Hematopoietic multipotent progenitor cell treated with erythropoietin and hydrocortisone succinate and interleukin-3 and kit ligand, for 6 days (in vitro differentiated cells): ENCODE measurements around the gene TMEM242.
"Not testable (repeated sequence)": the region's sequence is repeated elsewhere in the genome, so short reads cannot be mapped to it uniquely, and the experiment has no call there.

Source experiments
- DNase-seq: peaks from one replicate; pipeline ENCODE4 v3.0.0-alpha.2; 2015

The TMEM242 gene

DNA sequence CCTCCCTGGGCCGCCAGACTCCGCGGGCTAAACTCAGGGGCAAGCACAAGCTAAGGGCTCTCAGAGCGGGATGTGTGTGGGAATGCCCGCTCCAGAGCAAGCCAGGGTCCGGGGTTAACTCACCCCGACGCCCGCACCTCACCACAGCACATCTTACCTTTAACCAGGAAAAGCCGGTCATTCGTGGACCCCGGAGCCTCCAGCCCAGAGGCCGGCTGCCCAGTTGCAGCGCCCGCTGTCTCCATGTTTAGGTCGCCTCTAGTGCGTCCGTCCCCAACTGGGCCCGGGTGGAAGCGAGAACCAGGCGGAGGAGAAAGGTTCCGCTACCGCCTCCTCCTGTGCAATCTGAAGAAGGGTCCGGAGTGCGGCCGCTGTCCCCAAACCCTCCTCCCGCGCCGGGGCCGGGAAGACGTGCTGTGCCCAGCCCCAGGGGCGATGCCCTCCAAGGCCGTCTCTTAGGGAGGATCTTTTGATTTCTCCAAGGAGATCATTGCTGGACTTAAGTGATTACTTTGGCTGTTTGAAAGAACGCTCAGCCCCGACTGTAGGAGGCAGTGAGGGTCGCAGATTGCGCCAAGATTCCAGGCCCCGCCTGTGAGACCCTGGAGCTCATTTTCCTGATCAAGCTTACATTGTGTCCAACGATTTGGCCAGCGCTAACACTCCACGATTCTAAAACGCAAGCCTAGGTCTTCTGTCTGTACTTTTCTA lies at the start of gene TMEM242:
Gene TMEM242, minus strand, starts transcription at position 265 of the 711 bp plus-strand sequence. Its CDS starts 20 bp downstream, at position 245.
- peak; percentile 95 for DNase-seq

DNA sequence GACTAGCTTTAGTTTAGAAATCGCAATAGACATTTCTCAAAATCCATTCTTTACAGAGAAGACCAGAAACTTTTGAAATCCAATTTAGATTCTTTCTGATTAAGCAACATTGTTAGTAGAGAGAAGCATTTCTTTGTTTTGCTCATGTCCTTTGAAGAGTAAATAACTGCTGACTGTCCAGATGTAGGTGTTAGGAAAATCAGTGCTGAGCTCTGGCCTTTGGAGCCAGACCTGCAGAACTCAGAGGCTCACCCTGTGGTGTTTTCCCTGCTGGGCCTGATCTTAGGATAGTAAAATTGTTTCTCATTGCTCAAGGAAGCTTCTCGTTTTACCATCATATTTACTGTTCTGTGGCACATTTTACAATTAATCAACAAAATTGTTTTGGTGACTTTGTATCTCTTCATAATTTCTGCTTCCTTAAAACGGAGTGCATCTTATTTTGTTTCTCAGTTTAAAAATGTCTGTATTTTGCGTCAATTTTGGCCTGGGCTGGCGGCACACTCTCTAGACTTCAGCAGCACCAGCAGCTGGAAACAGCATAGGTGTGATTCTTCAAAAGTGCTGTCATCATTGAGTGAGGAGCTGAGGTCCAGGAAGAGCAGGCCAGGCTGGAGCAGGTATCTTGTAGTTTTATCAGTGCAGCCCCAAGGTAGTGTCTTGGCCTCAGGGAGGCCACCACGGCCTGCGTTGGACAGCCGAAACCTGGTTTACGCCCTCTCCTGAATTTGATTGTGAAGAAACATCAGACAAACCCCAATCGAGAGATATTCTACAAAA lies 49.4 kb upstream of the TMEM242 start:
- DNase-seq, result no peak

DNA sequence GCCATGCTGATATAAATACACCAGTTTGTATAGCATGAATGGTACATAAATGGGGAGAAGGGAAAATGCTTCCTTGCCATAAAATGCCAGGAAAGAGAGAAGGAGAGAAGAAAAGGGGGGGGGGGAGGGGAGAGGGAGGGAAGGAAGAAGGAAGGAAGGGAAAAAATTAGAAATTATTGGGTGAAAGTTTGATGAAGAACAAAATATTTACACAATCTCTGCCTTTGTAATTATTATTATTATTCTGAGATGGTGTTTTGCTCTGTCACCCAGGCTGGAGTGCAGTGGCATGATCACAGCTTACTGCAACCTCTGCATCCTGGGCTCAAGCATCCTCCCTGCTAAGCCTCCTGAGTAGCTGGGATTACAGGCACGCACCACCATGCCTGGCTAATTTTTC lies 47.4 kb upstream of the TMEM242 start:
- DNase-seq, result no peak

DNA sequence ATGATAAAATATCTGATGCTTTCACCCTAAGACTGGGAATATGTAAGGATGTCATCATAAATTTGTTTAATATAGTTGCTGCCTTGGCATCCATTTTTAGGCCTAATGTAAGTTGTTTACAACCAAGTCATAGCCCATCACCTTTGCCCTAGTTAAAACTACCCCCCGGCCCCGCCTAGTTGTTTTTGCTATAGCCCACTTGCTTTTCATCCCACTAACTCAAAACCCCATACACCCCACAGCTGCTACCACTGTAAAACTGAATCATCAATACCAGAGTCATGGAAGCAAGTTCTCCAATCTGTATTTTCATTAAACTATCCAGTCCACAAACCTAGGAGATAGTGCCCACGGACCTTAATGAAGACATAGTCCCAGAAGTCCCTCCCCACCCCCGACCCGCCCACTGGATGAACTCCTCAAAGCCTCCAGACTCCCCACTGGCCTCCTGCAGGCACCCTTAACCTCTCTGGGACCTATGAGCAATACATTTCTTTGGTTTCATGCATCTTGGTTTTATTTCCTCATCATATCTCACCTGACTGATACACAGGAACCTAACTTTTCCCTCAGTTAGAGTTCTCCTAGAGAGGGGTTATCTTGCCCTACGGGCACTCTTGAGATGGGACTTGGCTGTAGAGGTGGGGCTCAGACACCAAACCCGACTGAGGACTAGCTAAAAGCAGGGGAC lies 45.2 kb upstream of the TMEM242 start:
- DNase-seq, result no peak

DNA sequence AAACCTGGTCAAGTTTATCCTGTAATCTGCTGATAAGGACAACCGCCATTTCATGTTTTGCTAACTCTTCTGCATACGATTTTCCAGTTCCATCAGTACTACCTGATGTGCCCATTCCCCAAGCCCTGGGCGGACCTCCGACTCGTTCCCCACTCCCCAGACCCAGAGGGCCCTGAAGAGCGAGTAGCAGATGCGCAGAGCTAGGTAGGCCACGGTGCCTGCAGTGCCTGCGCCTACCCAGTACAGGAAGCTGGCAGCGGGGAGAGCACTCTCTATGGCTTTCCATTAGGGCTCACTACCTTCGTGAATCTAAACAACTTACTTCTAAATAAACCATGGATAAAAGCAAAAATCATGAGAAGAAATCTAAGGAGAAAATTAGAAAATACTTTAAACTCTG lies 43.3 kb upstream of the TMEM242 start:
- DNase-seq, result no peak

DNA sequence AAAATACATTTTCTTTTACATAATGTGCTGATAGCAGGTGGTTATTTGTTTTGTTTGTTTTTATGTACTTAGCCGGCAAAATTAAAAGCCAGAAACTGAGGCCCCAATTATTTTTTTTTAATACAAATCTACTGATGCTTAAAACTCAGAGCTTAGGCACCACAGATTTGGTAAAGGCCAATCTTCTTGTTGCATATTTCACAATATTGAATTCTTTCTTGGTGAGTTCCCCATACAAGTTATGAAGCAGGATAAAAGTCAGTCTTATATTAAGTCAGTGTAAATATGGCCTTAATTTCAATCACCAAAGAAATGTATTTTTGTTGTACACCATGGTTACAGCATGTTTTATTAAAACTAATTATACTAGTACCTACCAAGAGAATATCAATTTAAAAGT lies 41.4 kb upstream of the TMEM242 start:
- DNase-seq, result no peak

DNA sequence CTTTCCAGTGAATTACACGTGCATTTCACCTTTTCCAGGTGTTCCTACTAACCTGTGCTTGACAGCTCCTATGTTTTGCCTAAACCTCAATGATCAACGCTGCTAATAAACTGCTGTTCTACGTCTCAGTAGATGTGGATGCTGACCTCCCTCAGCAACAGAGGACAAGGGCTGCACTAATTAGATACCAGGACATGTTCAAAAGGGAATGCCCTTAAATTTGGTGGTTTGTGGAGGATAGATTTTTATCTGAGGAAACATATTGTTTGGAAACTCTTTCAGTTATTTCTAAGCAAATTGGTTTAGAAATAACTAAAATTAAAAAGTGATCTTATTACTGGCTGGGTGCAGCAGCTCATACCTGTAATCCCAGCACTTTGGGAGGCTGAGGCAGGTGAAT lies 38.6 kb upstream of the TMEM242 start:
- DNase-seq, result no peak

DNA sequence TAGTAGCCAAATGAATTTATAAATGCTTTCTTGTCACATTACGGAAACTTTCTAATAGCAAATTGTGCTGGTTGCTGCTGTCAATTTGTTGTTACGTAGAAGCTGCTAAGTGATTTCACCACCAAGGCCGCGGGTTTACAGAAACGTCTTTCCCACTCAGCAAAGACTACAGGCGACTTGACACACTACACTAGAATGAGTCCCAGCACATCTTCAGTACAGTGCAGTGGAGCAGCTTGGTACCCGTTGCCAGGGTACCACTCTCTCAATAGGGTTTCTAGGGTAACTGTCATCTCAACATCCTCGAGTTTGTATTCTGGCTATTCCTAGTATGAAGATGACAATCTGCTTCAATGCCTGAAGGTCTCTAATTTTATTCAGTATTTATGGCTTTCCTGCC lies 35.0 kb upstream of the TMEM242 start:
- no peak for DNase-seq

DNA sequence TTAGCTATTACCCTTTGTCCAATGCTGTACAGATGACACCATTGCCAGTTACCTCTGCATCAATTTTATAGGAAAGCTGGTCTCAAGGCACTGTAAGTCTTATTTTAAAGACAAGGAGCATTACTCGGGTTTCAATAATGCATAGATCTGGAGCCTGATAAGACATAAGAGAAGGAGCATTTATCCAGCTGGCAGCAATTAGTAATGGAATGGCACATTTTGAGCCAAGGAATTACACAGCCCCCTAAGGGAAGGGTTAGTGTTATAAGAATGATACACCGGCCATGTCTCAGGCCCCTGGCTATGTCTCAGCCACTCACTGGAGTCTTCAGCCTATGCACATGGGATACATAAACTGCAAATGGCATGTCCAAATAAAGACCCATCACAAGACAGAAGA lies 23.1 kb upstream of the TMEM242 start:
- DNase-seq, result no peak

DNA sequence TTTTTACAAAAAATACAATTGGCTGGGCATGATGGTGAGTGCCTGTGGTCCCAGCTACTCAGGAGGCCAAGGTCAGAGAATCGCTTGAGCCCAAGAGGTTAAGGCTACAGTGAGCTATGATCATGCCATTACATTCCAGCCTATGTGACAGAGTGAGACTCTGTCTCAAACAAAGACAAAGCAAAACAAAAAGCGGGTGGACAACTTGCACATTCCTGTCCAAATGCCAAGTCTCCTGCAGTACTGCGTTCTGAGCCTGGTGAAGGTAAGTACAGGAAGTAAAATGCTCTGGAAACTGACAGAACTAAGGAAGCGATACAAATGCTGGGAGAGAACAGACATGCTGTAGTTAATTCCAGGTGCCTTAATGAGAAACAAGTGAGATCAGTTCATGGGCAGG lies 20.4 kb upstream of the TMEM242 start:
- no peak for DNase-seq

DNA sequence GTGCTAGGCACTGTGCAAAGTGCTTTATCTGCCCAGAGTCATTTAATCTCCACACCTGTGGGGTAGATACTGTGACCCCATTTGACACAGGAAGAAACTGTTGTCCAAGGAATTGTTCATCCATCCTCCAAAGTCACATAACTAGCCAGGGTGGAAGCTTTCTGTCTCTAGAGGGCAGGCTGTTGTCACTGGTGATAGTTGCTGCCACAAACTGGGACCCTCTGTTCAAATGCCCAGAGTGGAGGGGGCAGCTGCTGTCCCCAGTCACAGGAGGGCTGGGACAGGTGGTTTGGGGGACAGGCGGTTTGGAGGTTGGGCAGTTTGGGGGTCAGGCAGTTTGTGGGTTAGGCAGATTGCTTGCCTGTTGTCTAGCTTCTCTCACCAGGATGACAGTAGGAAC lies 16.1 kb upstream of the TMEM242 start:
- no peak for DNase-seq

DNA sequence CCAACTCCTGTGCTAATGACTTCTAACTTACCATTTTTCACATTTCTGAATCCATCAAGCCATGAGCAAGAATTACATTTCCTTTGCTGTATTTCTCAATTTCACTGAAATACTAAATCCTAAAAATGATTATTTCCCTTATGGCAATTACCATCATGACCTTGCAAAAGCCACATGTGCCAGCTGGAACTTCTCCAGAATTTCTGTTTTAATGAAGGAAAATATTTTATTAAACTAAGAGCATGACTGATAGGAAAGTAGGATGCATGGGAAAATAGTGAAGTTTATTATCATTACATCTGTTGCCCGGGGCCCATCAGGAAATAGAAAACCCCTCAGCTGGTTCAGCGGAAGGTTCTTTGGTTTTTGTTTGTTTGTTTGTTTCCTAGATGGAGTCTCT lies 14.4 kb upstream of the TMEM242 start:
- DNase-seq, result no peak

DNA sequence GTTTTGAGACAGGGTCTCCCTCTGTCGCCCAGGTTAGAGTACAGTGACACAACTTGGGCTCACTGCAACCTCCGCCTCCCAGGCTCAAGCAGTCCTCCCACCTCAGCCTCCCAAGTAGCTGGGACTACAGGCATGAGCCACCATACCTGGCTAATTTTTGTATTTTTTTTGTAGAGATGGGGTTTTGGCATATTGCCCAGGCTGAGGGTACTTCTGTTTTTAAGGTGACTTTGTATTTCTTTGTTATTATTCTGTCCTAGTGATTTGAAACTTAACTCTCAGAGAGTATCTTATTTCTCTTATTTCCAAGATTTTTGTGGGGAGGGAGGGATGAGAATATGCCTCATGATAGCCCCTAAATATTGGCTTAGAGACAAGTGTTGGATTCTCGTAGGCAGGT lies 14.0 kb upstream of the TMEM242 start:
- not testable (repeated sequence) for DNase-seq

DNA sequence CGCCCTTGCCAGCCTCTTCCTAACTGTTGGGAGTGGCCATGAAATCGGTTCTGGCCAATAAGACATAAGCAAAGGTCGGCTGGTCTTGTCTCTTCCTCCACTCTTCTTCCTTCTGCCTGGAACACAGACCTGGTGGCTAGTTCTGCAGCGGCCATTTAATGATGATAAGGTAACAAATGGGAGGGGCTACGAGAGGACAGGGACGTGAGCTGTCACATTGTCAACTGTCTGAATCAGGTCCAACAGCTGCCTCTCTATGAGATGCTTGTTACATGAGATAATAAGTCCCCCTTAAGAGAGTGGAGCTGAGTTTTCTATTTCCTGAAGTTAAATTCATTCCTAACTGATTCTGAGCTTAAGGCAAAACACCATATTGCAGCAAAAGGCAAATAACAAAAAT lies 12.5 kb upstream of the TMEM242 start:
- DNase-seq, result peak; percentile 78

DNA sequence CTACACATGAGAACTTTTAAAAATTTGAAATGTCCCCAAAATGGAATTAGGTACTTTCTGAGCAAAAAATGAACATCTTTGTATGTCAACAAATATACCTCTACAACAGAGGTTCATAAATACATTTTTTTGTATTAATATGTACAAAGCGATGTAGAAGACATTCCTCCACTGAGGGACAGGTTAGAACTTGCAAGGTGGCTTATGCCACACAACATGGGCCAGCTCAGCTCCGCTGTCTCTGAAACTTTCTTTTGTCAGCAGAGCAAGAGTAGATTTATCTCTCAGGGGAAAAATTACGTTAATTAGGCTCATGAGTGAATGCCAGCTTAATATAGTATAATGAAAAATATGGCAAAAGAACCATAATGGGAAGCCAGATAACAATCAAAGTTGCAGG lies 10.6 kb upstream of the TMEM242 start:
- no peak for DNase-seq

DNA sequence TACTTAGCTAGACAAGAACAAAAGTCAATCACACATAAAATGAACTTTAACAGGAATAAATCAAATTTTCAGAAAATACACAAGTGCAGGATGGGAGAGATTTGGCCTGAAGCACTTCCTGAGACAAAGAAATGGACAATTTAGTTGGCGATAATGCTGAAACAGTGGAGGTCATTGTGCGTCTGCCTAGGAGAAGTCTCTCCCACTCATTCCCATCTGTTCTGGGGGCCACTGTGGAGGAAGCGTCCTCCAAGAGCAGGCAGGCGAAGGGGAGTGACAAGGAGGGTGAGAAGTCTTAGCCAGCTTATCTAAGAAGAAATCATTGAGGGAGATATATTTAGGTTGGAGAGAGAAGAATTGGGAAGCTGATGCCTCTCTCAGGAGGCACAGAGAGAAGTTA lies 10.2 kb upstream of the TMEM242 start:
- DNase-seq, result no peak

DNA sequence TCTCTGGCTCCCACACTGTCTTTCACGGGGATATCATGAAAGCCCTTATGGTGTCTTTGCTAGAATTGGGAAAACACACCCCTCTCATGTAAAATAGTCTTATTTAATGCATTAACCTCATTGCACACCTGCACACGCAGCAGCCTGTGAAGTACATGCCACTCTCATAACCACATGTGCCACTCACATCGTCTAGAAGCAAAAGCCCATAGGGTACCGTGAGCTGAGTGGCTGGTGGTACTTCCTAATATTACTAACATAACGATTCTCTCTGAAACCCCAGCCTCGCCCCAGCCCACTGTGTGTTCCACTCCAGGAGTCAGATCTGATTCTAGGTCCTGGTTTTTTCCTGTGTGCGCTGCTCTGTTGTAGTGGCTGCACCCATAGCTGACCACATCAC lies 9.5 kb upstream of the TMEM242 start:
- no peak for DNase-seq

DNA sequence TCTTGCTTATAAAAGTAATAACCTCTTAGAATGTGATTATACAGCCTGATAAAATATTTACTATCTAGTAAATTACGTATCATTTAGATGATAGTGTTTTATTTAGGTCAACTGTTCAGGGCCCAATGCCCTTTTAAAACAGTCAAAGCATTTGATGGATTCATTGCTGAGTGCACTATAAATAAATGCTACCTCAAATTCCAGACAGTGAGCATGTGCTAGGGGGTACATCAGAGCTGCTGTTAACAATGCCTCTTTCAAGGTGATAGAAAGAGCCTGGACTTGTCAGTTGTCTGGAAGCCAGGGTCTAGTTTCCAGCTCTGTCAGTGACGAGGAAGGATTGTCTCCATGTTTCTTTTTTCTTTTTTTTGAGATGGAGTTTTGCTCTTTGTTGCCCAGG lies 7.5 kb upstream of the TMEM242 start:
- DNase-seq, result no peak

DNA sequence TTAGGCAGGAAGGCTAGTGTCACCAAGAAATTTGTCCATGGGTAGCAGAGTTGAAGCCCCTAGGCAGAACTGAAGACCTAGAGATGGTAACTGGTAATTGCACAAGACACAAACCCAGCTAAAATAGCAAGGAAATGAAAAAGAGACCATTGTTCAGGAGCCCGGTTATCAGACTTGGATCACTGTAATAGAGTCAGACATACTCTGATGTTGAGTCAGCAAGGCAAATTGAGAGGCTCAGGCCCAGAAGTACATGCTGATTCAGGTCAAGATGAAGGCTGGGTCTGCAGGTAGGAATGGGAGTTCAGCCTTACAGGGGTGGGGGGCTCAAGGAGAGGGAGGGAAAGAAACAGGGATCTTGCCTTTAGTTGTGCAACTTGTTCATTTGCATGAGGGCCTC lies 6.5 kb upstream of the TMEM242 start:
- no peak for DNase-seq

DNA sequence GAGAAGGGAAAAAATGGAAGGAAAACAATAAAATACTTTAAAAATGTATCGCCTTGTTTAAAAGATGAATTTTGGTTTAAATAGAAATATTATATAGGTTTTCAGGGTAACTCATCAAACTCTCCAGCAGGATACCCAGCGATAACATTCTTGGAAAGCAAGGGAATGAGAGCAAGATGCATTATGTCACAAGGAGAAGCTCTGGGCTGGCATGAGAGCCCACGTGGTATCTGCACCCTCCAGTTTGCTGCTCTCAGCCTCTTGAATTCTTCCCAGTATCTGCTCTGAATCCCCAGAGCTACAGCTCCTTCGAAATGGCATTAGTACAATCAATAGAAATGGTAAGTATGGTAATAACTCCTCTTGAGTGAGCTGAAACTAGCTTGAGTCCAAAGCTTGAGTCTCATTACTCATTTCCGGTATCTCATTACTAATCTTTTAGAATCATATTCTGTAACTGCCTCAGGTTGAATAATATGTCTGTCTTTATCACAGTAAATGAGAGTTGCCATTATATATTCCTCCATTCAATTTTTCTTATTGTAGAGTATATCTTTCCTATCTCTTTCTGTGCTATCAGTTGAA lies 4.9 kb upstream of the TMEM242 start:
- DNase-seq, result no peak

DNA sequence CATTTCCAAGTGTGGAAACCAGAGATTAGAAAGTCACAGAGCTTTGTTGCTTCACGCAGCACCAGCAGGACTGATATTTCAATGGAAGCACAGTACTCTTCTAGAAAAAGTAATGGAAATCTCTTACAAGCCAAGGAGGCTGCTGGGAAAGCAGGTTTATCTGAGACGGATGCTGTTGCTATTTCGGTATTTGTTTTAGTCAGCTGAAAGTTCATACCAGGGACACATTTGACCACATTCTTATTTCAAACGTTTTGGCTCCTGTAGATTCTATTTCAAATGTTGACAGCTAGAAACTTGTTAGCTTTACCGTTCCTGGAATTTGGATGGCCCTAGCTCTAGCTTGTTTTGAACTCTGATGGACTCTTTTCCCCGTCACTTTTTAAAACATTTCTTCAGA lies 3.7 kb upstream of the TMEM242 start:
- DNase-seq, result no peak

DNA sequence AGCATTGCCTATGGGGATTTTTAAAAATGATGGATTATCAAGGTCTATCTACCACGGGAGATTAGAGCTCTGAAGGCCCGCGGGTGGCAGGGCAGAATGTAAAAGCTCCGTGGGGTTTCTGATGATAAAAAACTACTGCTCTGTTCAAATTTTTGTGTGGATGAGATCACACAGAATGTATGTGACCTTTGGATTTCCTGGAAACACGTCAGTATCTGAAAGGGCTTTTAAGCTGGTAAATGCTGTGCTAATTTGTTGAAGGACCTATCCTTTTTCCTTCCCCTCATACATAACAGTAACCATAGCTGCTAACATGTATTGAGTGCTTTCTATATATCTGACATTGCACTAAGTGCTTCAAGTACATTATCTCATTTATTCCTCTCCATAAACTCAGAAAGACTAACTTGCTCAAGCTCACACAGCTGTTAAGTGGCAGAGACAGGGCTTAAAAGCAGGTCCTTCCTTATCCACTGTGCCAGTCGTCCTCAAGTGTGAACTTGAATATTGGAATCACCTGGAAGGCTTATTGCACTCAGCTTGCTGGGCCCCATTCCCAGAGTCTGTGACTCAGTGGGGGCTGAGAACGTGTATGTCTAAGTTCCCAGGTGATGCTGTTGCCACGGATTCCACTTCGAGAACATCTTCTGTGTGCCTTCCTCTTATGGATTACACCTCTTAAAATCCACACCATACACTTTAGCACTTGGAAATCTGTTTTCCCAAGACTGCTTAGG lies 1.9 kb upstream of the TMEM242 start:
- DNase-seq, result no peak

DNA sequence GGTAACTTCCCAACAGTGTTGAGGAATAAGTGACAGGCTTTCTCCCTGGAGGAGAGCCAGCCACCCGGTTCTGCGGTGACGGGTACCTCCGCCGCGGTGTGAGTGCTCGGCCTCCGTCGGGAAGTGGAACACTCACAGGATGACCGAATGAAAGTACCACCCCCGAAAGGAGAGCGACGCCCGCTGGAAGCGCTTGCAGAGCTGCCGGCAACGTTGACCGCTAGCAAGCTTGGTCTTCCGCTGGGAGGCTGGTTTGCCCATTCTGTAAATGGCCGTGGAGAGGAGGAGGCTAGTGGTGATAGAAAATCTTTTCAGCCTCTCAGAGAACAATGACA lies 614 bp upstream of the TMEM242 start:
- DNase-seq, result peak; percentile 76
